VCaP (cell line): ENCODE measurements around the gene PLCB1.

Source experiments
- H3K27ac ChIP-seq: fragments of 450-650 bp; 2 replicates; pipeline ENCODE4 v1.5.1; 2017
- CTCF ChIP-seq: fragments of 450-650 bp; conservative IDR thresholded peaks from 2 replicates; pipeline ENCODE4 v1.5.1; 2017; ENCODE audit warnings: mild to moderate bottlenecking, moderate library complexity

PLCB1 gene

DNA sequence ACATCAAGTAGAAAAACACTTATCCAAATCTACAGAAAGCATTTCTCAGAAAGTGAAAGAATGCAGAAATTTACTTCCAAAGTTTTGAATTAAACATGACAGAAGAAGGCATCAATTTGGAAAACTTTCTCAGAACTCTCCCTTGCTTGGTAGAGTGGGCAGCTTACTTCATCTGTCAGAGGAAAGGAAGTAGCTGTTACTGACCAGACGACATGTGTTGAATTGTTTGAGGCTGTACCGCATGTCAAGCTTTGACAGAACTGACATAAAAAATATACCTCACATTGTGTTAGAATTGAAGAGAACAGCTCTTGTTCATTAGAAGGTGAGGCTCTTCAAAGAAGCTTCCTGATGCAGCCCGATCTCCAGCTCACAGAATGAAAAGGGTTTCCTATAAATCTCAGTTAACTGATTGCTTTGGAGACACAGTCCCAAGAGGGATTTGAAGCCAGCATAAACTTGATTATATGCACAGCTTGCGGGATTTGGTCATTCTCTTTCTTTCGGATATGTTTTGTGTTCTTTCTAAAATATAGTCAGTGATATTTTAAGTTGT lies 190.7 kb downstream of the PLCB1 start:
- no peak overlapping the region for H3K27ac ChIP-seq
- TF ChIP-seq CTCF, result no peak

GRCh38 chr20:8326191-8326590 lies 194.1 kb downstream of the PLCB1 start:
- no peak for TF ChIP-seq CTCF
- no peak overlapping the region for H3K27ac ChIP-seq

GRCh38 chr20:8326899-8327298 lies 194.8 kb downstream of the PLCB1 start:
- H3K27ac ChIP-seq, result no peak overlapping the region
- TF ChIP-seq CTCF, result no peak

GRCh38 chr20:8328189-8328588 lies 196.1 kb downstream of the PLCB1 start:
- H3K27ac ChIP-seq, result no peak overlapping the region
- TF ChIP-seq CTCF, result no peak

- H3K27ac ChIP-seq, result no peak overlapping the region
- TF ChIP-seq CTCF, result no peak
Observed at GRCh38 chr20:8330319-8330784, 198.3 kb downstream of the PLCB1 start.

- TF ChIP-seq CTCF, result no peak
- H3K27ac ChIP-seq, result no peak overlapping the region
Observed at GRCh38 chr20:8330785-8331695, 199.0 kb downstream of the PLCB1 start.

GRCh38 chr20:8331740-8332412 lies 199.8 kb downstream of the PLCB1 start:
- TF ChIP-seq CTCF, result no peak
- no peak overlapping the region for H3K27ac ChIP-seq
